Hepatocyte (in vitro differentiated cells): ENCODE data around the gene CCPG1. TPM values are rescaled to one million over a fixed set of nuclear protein-coding genes. Genes with fewer than 3 reads are reported as not detected.
"Not testable (repeated sequence)": the region's sequence is repeated elsewhere in the genome, so short reads cannot be mapped to it uniquely, and the experiment has no call there.

Experiments
- DNase-seq: peaks from one replicate; pipeline ENCODE4 v3.0.0-alpha.2; 2016; ENCODE audit warnings: low spot score
- H2AFZ ChIP-seq: fragments of 200-600 bp; sonication (generic); 2 replicates; pipeline ENCODE4 v1.6.0; 2016; ENCODE audit warnings: antibody characterized with exemption, mild to moderate bottlenecking
- H3K27ac ChIP-seq: fragments of 200-600 bp; sonication (generic); 2 replicates; pipeline ENCODE4 v1.5.1; 2016; ENCODE audit warnings: mild to moderate bottlenecking
- H3K27me3 ChIP-seq: fragments of 200-600 bp; sonication (generic); 2 replicates; pipeline ENCODE4 v1.6.1; 2016
- H3K36me3 ChIP-seq: fragments of 200-600 bp; sonication (generic); replicated peaks from 2 replicates; pipeline ENCODE4 v1.5.1; 2016; ENCODE audit warnings: low read depth; ENCODE audit not compliant: insufficient read depth
- H3K4me1 ChIP-seq: fragments of 200-600 bp; sonication (generic); 2 replicates; pipeline ENCODE4 v1.5.1; 2016; ENCODE audit warnings: mild to moderate bottlenecking, moderate library complexity; ENCODE audit not compliant: insufficient read depth
- H3K4me2 ChIP-seq: fragments of 200-600 bp; sonication (generic); 2 replicates; pipeline ENCODE4 v1.6.0; 2016
- H3K4me3 ChIP-seq: fragments of 200-600 bp; sonication (generic); 2 replicates; pipeline ENCODE4 v1.5.1; 2016; ENCODE audit warnings: mild to moderate bottlenecking
- H3K79me2 ChIP-seq: fragments of 200-600 bp; sonication (generic); 2 replicates; pipeline ENCODE4 v1.6.0; 2017; ENCODE audit warnings: mild to moderate bottlenecking
- H3K9me2 ChIP-seq: fragments of 200-600 bp; sonication (generic); replicated peaks from 2 replicates; pipeline ENCODE4 v1.6.0; 2017; ENCODE audit warnings: mild to moderate bottlenecking; ENCODE audit not compliant: insufficient read depth
- H3K9me3 ChIP-seq: fragments of 200-600 bp; sonication (generic); 2 replicates; pipeline ENCODE4 v1.5.1; 2016; ENCODE audit warnings: low read depth, mild to moderate bottlenecking
- H4K20me1 ChIP-seq: fragments of 200-600 bp; sonication (generic); 2 replicates; pipeline ENCODE4 v1.6.0; 2016; ENCODE audit warnings: mild to moderate bottlenecking; ENCODE audit not compliant: insufficient read depth, poor library complexity, severe bottlenecking
- CTCF ChIP-seq: fragments of 200-600 bp; sonication (generic); IDR thresholded peaks from 2 replicates; pipeline ENCODE4 v1.5.1; 2016; ENCODE audit warnings: antibody characterized with exemption, mild to moderate bottlenecking; ENCODE audit not compliant: poor library complexity
- EZH2 ChIP-seq: fragments of 200-600 bp; sonication (generic); IDR thresholded peaks from 2 replicates; pipeline ENCODE4 v1.6.1; 2016; ENCODE audit warnings: antibody characterized with exemption, mild to moderate bottlenecking, borderline replicate concordance
- EZH2phosphoT487 ChIP-seq: fragments of 200-600 bp; sonication (generic); IDR thresholded peaks from one replicate; pipeline ENCODE4 v1.6.1; 2018; ENCODE audit warnings: antibody characterized with exemption, mild to moderate bottlenecking, low read depth, moderate library complexity; ENCODE audit not compliant: unreplicated experiment, severe bottlenecking
- WGBS: methylation state at CpG from one replicate; pipeline ENCODE4 v1.1.6; 2016; ENCODE audit warnings: low lambda C conversion rate; ENCODE audit errors: missing lambda C conversion rate; 5-methylcytosine and 5-hydroxymethylcytosine counted together
- polyA plus RNA-seq: library from polyadenylated mRNA; unstranded; fragments of >200 nt; fragmentation: Nextera tagmentation; extraction: Ambion mirVana; gene quantifications from 2 replicates; pipeline ENCODE4 v1.2.1, GENCODE V29; 2016
- total RNA-seq: library from RNA; depleted of rRNA; stranded (reverse); fragments of >200 nt; gene quantifications from 2 replicates; pipeline ENCODE4 v1.2.3, GENCODE V29; 2014

The CCPG1 gene
- total and polyA plus RNA-seq, 2 experiments from 2014 or later, result 32.4 to 38.9 TPM

DNA sequence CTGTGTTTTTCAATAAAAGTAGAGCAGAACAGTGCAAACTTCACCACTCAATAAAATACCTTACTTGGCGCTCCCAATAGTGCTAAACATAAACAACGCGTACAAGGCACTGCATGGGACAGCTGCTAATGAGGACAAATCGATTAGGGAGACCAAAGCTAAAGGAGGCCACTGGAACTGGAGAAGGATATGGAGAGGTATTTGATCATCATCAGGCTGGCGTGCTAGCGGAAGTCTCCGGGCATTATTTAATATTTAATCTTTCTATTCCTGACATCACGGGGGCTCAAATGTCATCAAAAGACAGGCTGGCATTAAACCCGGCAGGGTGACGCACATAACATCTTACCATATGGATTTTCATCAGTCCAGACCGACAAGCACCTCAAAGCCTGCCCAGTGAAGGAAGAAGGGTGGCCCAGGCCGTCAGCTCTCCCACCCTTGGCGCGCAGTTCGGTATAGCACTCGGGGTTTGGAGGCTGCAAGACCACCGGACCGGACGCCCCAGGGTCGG, 604 bp downstream of the CCPG1 start:
- Histone ChIP-seq H3K4me2 (peak overlapping the region; percentile 85), H3K4me3 (peak overlapping the region; percentile 83), H3K27ac (peak overlapping the region; percentile 88), H3K36me3 (no peaks in the 10 kb centered on the region), H3K27me3 (no peaks in the 10 kb centered on the region), H2AFZ (peak overlapping the region; percentile 80), H3K9me2 (no peaks in the 10 kb centered on the region), H4K20me1 (no peaks in the 10 kb centered on the region), H3K9me3 (no peaks in the 10 kb centered on the region), H3K4me1 (peaks cover 10% of the 10 kb centered on the region), H3K79me2 (peaks cover 22% of the 10 kb centered on the region)
- TF ChIP-seq CTCF, result no peak
- no peak for TF ChIP-seq EZH2
- TF ChIP-seq EZH2phosphoT487, result no peak
- 7% methylated on average over 20 of the region's 20 CpGs for WGBS
- no peak for DNase-seq

GRCh38 chr15:55403531-55403930, 4.6 kb downstream of the CCPG1 start:
- Histone ChIP-seq H3K27ac (peak overlapping the region; percentile 5), H3K79me2 (peaks cover 45% of the 10 kb centered on the region), H3K9me3 (no peaks in the 10 kb centered on the region), H3K4me2 (peak overlapping the region; percentile 21), H3K4me3 (no peak overlapping the region), H3K27me3 (no peaks in the 10 kb centered on the region), H3K9me2 (no peaks in the 10 kb centered on the region), H3K4me1 (peaks cover 10% of the 10 kb centered on the region), H3K36me3 (no peaks in the 10 kb centered on the region), H4K20me1 (no peaks in the 10 kb centered on the region), H2AFZ (no peak overlapping the region)
- peak; percentile 7 for DNase-seq
- TF ChIP-seq EZH2 (no peak), EZH2phosphoT487 (no peak), CTCF (no peak)

- Histone ChIP-seq H3K9me3 (no peaks in the 10 kb centered on the region), H3K4me2 (no peak overlapping the region), H3K4me3 (no peak overlapping the region), H2AFZ (no peak overlapping the region), H3K36me3 (no peaks in the 10 kb centered on the region), H3K27ac (peak overlapping the region; percentile 5), H3K27me3 (no peaks in the 10 kb centered on the region), H3K9me2 (no peaks in the 10 kb centered on the region), H4K20me1 (no peaks in the 10 kb centered on the region), H3K79me2 (peaks cover 45% of the 10 kb centered on the region), H3K4me1 (peaks cover 10% of the 10 kb centered on the region)
- TF ChIP-seq EZH2phosphoT487 (no peak), CTCF (no peak), EZH2 (no peak)
- DNase-seq, result no peak
These were observed 5.5 kb downstream of the CCPG1 start for GRCh38 chr15:55402707-55403106.

- H3K4me1 ChIP-seq, result peaks cover 5% of the 10 kb centered on the region
- 77% methylated on average over 1 of the region's 1 CpG for WGBS
These were observed 6.3 kb downstream of the CCPG1 start for GRCh38 chr15:55401786-55402246.

GRCh38 chr15:55400050-55400449, 8.1 kb downstream of the CCPG1 start:
- DNase-seq, H3K4me3 ChIP-seq, H3K36me3 ChIP-seq, H3K9me2 ChIP-seq, H3K4me2 ChIP-seq, H2AFZ ChIP-seq, H3K9me3 ChIP-seq, H3K27me3 ChIP-seq, H3K4me1 ChIP-seq, H3K27ac ChIP-seq, H4K20me1 ChIP-seq: not testable (repeated sequence)
- 93% methylated on average over 8 of the region's 8 CpGs for WGBS
- H3K79me2 ChIP-seq, result peaks cover 39% of the 10 kb centered on the region

More at GRCh38 chr15:55401786-55402246, 6.3 kb downstream of the CCPG1 start:
- Histone ChIP-seq H2AFZ (no peak overlapping the region), H3K27me3 (no peaks in the 10 kb centered on the region), H3K27ac (no peak overlapping the region), H3K79me2 (peaks cover 46% of the 10 kb centered on the region), H3K9me3 (no peaks in the 10 kb centered on the region), H4K20me1 (no peaks in the 10 kb centered on the region), H3K4me3 (no peak overlapping the region), H3K4me2 (no peak overlapping the region), H3K36me3 (no peaks in the 10 kb centered on the region), H3K9me2 (no peaks in the 10 kb centered on the region)
- TF ChIP-seq CTCF, result no peak
- TF ChIP-seq EZH2phosphoT487, result no peak
- no peak for DNase-seq
